IMR-90 (cell line): ENCODE results near the gene SQSTM1. TPM values are rescaled to one million over a fixed set of nuclear protein-coding genes. Genes with fewer than 3 reads are reported as not detected.

Experiments
- ATAC-seq: fragments of 200-7000 bp; cut with Tn5 transposase; 2 replicates; pipeline ENCODE4 v1.9.1; 2020; ENCODE audit warnings: low read depth, mild to moderate bottlenecking, moderate library complexity
- BruUV-seq: library from RNA; stranded (reverse); fragments of 400-500 nt; replicated peaks from 2 replicates; lab custom pipeline; 2021; lab: Mats Ljungman, UMichigan
- CTCF ChIA-PET: fragments of 300-600 bp; formaldehyde crosslinking; extraction: SDS; loops from one replicate; lab custom pipeline; 2021; ENCODE audit warnings: antibody characterized with exemption; lab: Yijun Ruan, JAX
- POLR2A ChIA-PET: fragments of 300-600 bp; sonication (Branson Sonifier 250); formaldehyde crosslinking; loops from one replicate; lab custom pipeline; 2022; ENCODE audit warnings: antibody characterized with exemption; ENCODE audit not compliant: unreplicated experiment; lab: Charles Lee
- DNase-seq: peaks from one replicate; pipeline ENCODE4 v3.0.0; 2013
- H2AFZ ChIP-seq: replicated peaks from 2 replicates; pipeline ENCODE3; 2013; ENCODE audit warnings: low read length, mild to moderate bottlenecking; ENCODE audit not compliant: poor library complexity
- H2AK5ac ChIP-seq: 2 replicates; pipeline ENCODE4 v1.6.1; 2013; ENCODE audit warnings: low read depth, low read length, inconsistent platforms
- H2AK9ac ChIP-seq: replicated peaks from 2 replicates; pipeline ENCODE3; 2013; ENCODE audit warnings: mild to moderate bottlenecking, low read depth, low read length, moderate library complexity; ENCODE audit not compliant: poor library complexity
- H2BK120ac ChIP-seq: 2 replicates; pipeline ENCODE4 v1.6.1; 2013; ENCODE audit warnings: low read depth, low read length, inconsistent platforms
- H2BK15ac ChIP-seq: 3 replicates; pipeline ENCODE4 v1.6.1; 2013; ENCODE audit warnings: low read depth, low read length, inconsistent platforms
- H2BK20ac ChIP-seq: 2 replicates; pipeline ENCODE4 v1.6.1; 2013; ENCODE audit warnings: low read depth, mild to moderate bottlenecking, inconsistent platforms, low read length, moderate library complexity
- H2BK5ac ChIP-seq: 2 replicates; pipeline ENCODE4 v1.6.1; 2013; ENCODE audit warnings: mild to moderate bottlenecking, low read depth, low read length, inconsistent platforms; ENCODE audit not compliant: poor library complexity, severe bottlenecking
- H3K14ac ChIP-seq: replicated peaks from 2 replicates; pipeline ENCODE4 v1.6.1; 2013; ENCODE audit warnings: low read depth, low read length, inconsistent platforms
- H3K18ac ChIP-seq: 2 replicates; pipeline ENCODE4 v1.6.1; 2013; ENCODE audit warnings: low read depth, low read length, control low read depth
- H3K23ac ChIP-seq: 2 replicates; pipeline ENCODE4 v1.6.1; 2013; ENCODE audit warnings: low read depth, low read length, inconsistent platforms
- H3K27ac ChIP-seq: 2 replicates; pipeline ENCODE4 v1.5.1; 2013; ENCODE audit warnings: mild to moderate bottlenecking, control low read depth, low read length; ENCODE audit not compliant: insufficient read depth
- H3K27me3 ChIP-seq: 2 replicates; pipeline ENCODE4 v1.6.1; 2013; ENCODE audit warnings: low read length; ENCODE audit not compliant: control insufficient read depth, insufficient read depth
- H3K36me3 ChIP-seq: 2 replicates; pipeline ENCODE4 v1.6.1; 2013; ENCODE audit warnings: low read length, mixed read lengths; ENCODE audit not compliant: control insufficient read depth, insufficient read depth
- H3K4ac ChIP-seq: 2 replicates; pipeline ENCODE4 v1.6.1; 2013; ENCODE audit warnings: low read depth, low read length, inconsistent platforms
- H3K4me1 ChIP-seq: 2 replicates; pipeline ENCODE4 v1.6.1; 2013; ENCODE audit warnings: low read length, mixed read lengths; ENCODE audit not compliant: control insufficient read depth, insufficient read depth
- H3K4me2 ChIP-seq: 2 replicates; pipeline ENCODE4 v1.6.1; 2013; ENCODE audit warnings: low read depth, mild to moderate bottlenecking, control low read depth, low read length, moderate library complexity
- H3K4me3 ChIP-seq: 2 replicates; pipeline ENCODE4 v1.5.1; 2013; ENCODE audit warnings: low read depth, mild to moderate bottlenecking, control low read depth, low read length, moderate library complexity; ENCODE audit not compliant: insufficient read depth
- H3K56ac ChIP-seq: 2 replicates; pipeline ENCODE4 v1.6.1; 2013; ENCODE audit warnings: low read length, inconsistent platforms; ENCODE audit not compliant: insufficient read depth; ENCODE audit errors: extremely low read depth
- H3K79me1 ChIP-seq, 2 experiments: 2 replicates each; pipeline ENCODE4 v1.6.1; 2013; ENCODE audit warnings: low read length in 2 of 2, inconsistent platforms in 1 of 2, low read depth in 1 of 2
- H3K9ac ChIP-seq: 2 replicates; pipeline ENCODE4 v1.6.1; 2013; ENCODE audit warnings: low read depth, low read length, control low read depth
- H3K9me1 ChIP-seq: 2 replicates; pipeline ENCODE4 v1.6.1; 2013; ENCODE audit warnings: low read length, inconsistent platforms; ENCODE audit not compliant: insufficient read depth
- H3K9me3 ChIP-seq: 2 replicates; pipeline ENCODE4 v1.6.1; 2013; ENCODE audit warnings: low read length; ENCODE audit not compliant: control insufficient read depth, insufficient read depth
- H4K20me1 ChIP-seq: 2 replicates; pipeline ENCODE4 v1.6.1; 2013; ENCODE audit warnings: low read length, inconsistent platforms; ENCODE audit not compliant: insufficient read depth
- H4K5ac ChIP-seq: 2 replicates; pipeline ENCODE4 v1.6.1; 2013; ENCODE audit warnings: mild to moderate bottlenecking, low read depth, low read length, control low read depth
- H4K8ac ChIP-seq, 2 experiments: 2 replicates each; pipeline ENCODE4 v1.6.1; 2013; ENCODE audit warnings: low read depth in 2 of 2, low read length in 2 of 2, control low read depth in 1 of 2, inconsistent platforms in 1 of 2
- H4K91ac ChIP-seq: 2 replicates; pipeline ENCODE4 v1.6.1; 2013; ENCODE audit warnings: low read depth, low read length, inconsistent platforms; ENCODE audit not compliant: insufficient read depth
- CEBPB ChIP-seq: IDR thresholded peaks from 2 replicates; pipeline ENCODE4 v1.6.1; 2012; ENCODE audit warnings: low read depth, low read length, improper control_type of control experiment
- CHD1 ChIP-seq: IDR thresholded peaks from 2 replicates; pipeline ENCODE4 v1.6.1; 2012; ENCODE audit warnings: low read depth, low read length, improper control_type of control experiment
- ELK1 ChIP-seq: fragments of 150-350 bp; IDR thresholded peaks from 2 replicates; pipeline ENCODE4 v1.6.1; 2016; ENCODE audit warnings: low read depth, mild to moderate bottlenecking, low read length, moderate library complexity, borderline replicate concordance
- MXI1 ChIP-seq: IDR thresholded peaks from 2 replicates; pipeline ENCODE4 v1.6.1; 2012; ENCODE audit warnings: low read depth, mild to moderate bottlenecking, low read length, moderate library complexity, borderline replicate concordance
- NFE2L2 ChIP-seq: fragments of 150-350 bp; IDR thresholded peaks from 2 replicates; pipeline ENCODE4 v1.6.1; 2016; ENCODE audit warnings: low read depth, mild to moderate bottlenecking, low read length
- POLR2A ChIP-seq: IDR thresholded peaks from 2 replicates; pipeline ENCODE4 v1.6.1; 2012; ENCODE audit warnings: mild to moderate bottlenecking, low read depth, low read length
- RAD21 ChIP-seq: IDR thresholded peaks from 2 replicates; pipeline ENCODE4 v1.6.1; 2012; ENCODE audit warnings: low read length, improper control_type of control experiment
- RCOR1 ChIP-seq: IDR thresholded peaks from 2 replicates; pipeline ENCODE4 v1.6.1; 2012; ENCODE audit warnings: mild to moderate bottlenecking, low read length, improper control_type of control experiment; ENCODE audit not compliant: insufficient replicate concordance
- SMC3 ChIP-seq: fragments of 150-350 bp; IDR thresholded peaks from 2 replicates; pipeline ENCODE4 v1.6.1; 2016; ENCODE audit warnings: low read depth, mild to moderate bottlenecking, antibody characterized with exemption, low read length, moderate library complexity
- USF2 ChIP-seq: fragments of 150-350 bp; IDR thresholded peaks from 2 replicates; pipeline ENCODE4 v1.6.1; 2017; ENCODE audit warnings: mild to moderate bottlenecking, antibody characterized with exemption, low read length, low read depth
- WGBS, 2 experiments: methylation state at CpG; one replicate each; pipeline versions ENCODE4 v1.1.5 to v1.1.7; 2013; ENCODE audit warnings: missing lambda C conversion rate in 2 of 2; ENCODE audit not compliant: insufficient read length in 1 of 2; ENCODE audit errors: extremely low coverage in 2 of 2; 5-methylcytosine and 5-hydroxymethylcytosine counted together
- dilution Hi-C: fragments of 300-500 bp; cut with HindIII; formaldehyde crosslinking; loops from one replicate; pipeline ENCODE4 v1.14.3; 2018; ENCODE audit warnings: low sequenced_read_pairs; ENCODE audit not compliant: unreplicated experiment
- in situ Hi-C: fragments of 300-500 bp; cut with MboI; formaldehyde crosslinking; loops from 3 replicates; pipeline ENCODE4 v1.14.3; 2019; ENCODE audit warnings: low sequenced_read_pairs, inconsistent platforms, mixed read lengths
- intact Hi-C: fragments of 100-400 bp; cut with micrococcal nuclease; formaldehyde crosslinking; loops from 2 replicates; pipeline ENCODE4 v1.10.0; 2022
- polyA plus RNA-seq, 3 experiments: library from polyadenylated mRNA; depleted of rRNA; stranded (reverse); fragments of >200 nt; gene quantifications; 2 replicates each; pipeline ENCODE4 v1.2.3, GENCODE V29; 2012; ENCODE audit warnings: low replicate concordance in 1 of 3
- total RNA-seq: library from RNA; depleted of rRNA; stranded (reverse); fragments of >200 nt; gene quantifications from 2 replicates; pipeline ENCODE4 v1.2.3, GENCODE V29; 2012
- TF ChIP-seq, protein P1 (sequence below): conservative IDR thresholded peaks from 2 replicates; pipeline ENCODE4 v1.5.1; 2012; ENCODE audit warnings: mild to moderate bottlenecking, low read depth, low read length, improper control_type of control experiment

SQSTM1 gene
- total and polyA plus RNA-seq, 2 of the 4 experiments (the other 2 are of a cell fraction), result 152 to 184 TPM

DNA sequence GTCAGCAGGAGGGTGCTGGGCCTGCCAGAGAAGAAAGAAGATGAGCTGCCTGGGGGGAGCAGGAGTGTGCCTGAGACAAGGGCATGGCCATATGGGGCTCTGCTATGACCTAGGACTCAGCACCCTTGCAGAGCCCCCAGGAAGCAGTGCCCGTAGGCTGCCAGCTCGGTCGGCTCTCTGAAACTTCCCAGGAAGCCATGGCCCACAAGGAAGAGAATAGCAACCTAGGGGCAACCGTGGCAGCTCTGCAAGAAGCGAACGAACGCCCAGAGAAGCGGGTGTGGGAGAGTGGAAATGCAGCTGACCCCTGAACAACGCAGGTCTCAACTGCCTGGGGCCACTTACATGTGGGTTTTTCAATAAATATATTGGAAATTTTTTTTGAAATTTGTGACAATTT lies 37.6 kb upstream of the SQSTM1 start:
- no peak for DNase-seq

More for the DNA sequence above, 37.6 kb upstream of the SQSTM1 start:
- Histone ChIP-seq H3K36me3 (peaks cover 13% of the 10 kb centered on the region; the same call in 1 of the 2 replicates), H3K9ac (no peak overlapping the region), H2AK5ac (no peak overlapping the region), H4K20me1 (0 out of 2 replicates have a peak, but pooled peaks cover 3% of the 10 kb centered on the region), H3K9me3 (no peaks in the 10 kb centered on the region), H2BK120ac (no peak overlapping the region), H3K4me1 (no peaks in the 10 kb centered on the region), H2BK20ac (no peak overlapping the region), H3K18ac (no peak overlapping the region), H2BK5ac (no peak overlapping the region), H3K56ac (no peak overlapping the region), H3K79me1 (peaks cover 0 to 2% of the 10 kb centered on the region in 2 experiments; a peak in 1 of 4 replicates), H2BK15ac (no peak overlapping the region), H3K27ac (no peak overlapping the region), H4K5ac (no peak overlapping the region), H3K4me3 (no peak overlapping the region), H3K9me1 (no peaks in the 10 kb centered on the region), H3K4ac (no peak overlapping the region), H3K27me3 (no peaks in the 10 kb centered on the region), H3K4me2 (no peak overlapping the region), H4K91ac (no peak overlapping the region), H3K14ac (no peak overlapping the region), H2AFZ (no peak overlapping the region), H3K23ac (no peak overlapping the region), H4K8ac (no peak overlapping the region), H2AK9ac (no peak overlapping the region)
- no peak for ATAC-seq
- 98% methylated on average over 7 of the region's 9 CpGs; no CpG with 5 or more reads in 1 of the 2 experiments for WGBS, 2 experiments
- dilution Hi-C loops, result no loop called here
- ChIA-PET CTCF (interaction anchor here (0.7 kb wide), 1 partner anchor 129 kb away, joined by 5 read pairs; no protein-coding TSS in a partner anchor), POLR2A (no interaction called here)
- TF ChIP-seq MXI1, result no peak
- TF ChIP-seq RAD21, result no peak
- no peak for TF ChIP-seq CHD1
- TF ChIP-seq POLR2A, result no peak
- no peak for TF ChIP-seq NFE2L2
- TF ChIP-seq USF2, result no peak
- TF ChIP-seq ELK1, result no peak
- no peak for TF ChIP-seq CEBPB
- no peak for TF ChIP-seq SMC3
- TF ChIP-seq, protein P1, sequence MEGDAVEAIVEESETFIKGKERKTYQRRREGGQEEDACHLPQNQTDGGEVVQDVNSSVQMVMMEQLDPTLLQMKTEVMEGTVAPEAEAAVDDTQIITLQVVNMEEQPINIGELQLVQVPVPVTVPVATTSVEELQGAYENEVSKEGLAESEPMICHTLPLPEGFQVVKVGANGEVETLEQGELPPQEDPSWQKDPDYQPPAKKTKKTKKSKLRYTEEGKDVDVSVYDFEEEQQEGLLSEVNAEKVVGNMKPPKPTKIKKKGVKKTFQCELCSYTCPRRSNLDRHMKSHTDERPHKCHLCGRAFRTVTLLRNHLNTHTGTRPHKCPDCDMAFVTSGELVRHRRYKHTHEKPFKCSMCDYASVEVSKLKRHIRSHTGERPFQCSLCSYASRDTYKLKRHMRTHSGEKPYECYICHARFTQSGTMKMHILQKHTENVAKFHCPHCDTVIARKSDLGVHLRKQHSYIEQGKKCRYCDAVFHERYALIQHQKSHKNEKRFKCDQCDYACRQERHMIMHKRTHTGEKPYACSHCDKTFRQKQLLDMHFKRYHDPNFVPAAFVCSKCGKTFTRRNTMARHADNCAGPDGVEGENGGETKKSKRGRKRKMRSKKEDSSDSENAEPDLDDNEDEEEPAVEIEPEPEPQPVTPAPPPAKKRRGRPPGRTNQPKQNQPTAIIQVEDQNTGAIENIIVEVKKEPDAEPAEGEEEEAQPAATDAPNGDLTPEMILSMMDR, result no peak
- no peak for TF ChIP-seq RCOR1
- in situ Hi-C loops, result no loop called here
- BruUV-seq, result no TSS peak
- intact Hi-C loops, result no loop called here
